Raji (cell line): ENCODE measurements around the gene PAWR.

Source experiments
- POLR2A ChIP-seq: IDR thresholded peaks from 2 replicates; pipeline ENCODE4 v1.6.1; 2011; ENCODE audit warnings: low read depth, low read length, control low read depth; ENCODE audit not compliant: insufficient read depth

Gene PAWR

GRCh38 chr12:79643821-79644220 is 46.9 kb downstream of the PAWR start:
- no peak for TF ChIP-seq POLR2A

- no peak for TF ChIP-seq POLR2A
Observed at GRCh38 chr12:79638490-79638889, 52.3 kb downstream of the PAWR start.

GRCh38 chr12:79637093-79637492 is 53.7 kb downstream of the PAWR start:
- no peak for TF ChIP-seq POLR2A

- no peak for TF ChIP-seq POLR2A
Observed at GRCh38 chr12:79635676-79636075, 55.1 kb downstream of the PAWR start.

- no peak for TF ChIP-seq POLR2A
Observed at GRCh38 chr12:79634957-79635471, 55.8 kb downstream of the PAWR start.

- no peak for TF ChIP-seq POLR2A
Observed at GRCh38 chr12:79629561-79629960, 61.2 kb downstream of the PAWR start.

GRCh38 chr12:79624378-79624777 is 66.4 kb downstream of the PAWR start:
- no peak for TF ChIP-seq POLR2A

- TF ChIP-seq POLR2A = no peak
Observed at GRCh38 chr12:79619872-79620562, 70.7 kb downstream of the PAWR start.

GRCh38 chr12:79618848-79619404 is 71.8 kb downstream of the PAWR start:
- TF ChIP-seq POLR2A = no peak

- no peak for TF ChIP-seq POLR2A
Observed at GRCh38 chr12:79617696-79618095, 73.1 kb downstream of the PAWR start.

- TF ChIP-seq POLR2A = no peak
Observed at GRCh38 chr12:79615596-79616560, 74.9 kb downstream of the PAWR start.

GRCh38 chr12:79614730-79615129 is 76.0 kb downstream of the PAWR start:
- no peak for TF ChIP-seq POLR2A

GRCh38 chr12:79601908-79602307 is 88.9 kb downstream of the PAWR start:
- TF ChIP-seq POLR2A = no peak

GRCh38 chr12:79597910-79598309 is 92.9 kb downstream of the PAWR start:
- no peak for TF ChIP-seq POLR2A

- no peak for TF ChIP-seq POLR2A
Observed at GRCh38 chr12:79596719-79597350, 93.9 kb downstream of the PAWR start.
